Fibroblast of lung (primary cell): ENCODE measurements around the gene APRT.

Experiments used
- CTCF ChIP-seq, 2 donors: IDR thresholded peaks in 1 of 2; conservative IDR thresholded peaks in 1 of 2; 1 replicate in 1 of 2; 2 replicates in 1 of 2; pipeline ENCODE4 v1.5.1; 2011 to 2012; ENCODE audit warnings: low read length in 2 of 2, control low read depth in 1 of 2, inconsistent platforms in 1 of 2, low read depth in 1 of 2, mild to moderate bottlenecking in 1 of 2
- EZH2 ChIP-seq: IDR thresholded peaks from 2 replicates; pipeline ENCODE4 v1.5.1; 2012; ENCODE audit warnings: low read length, control low read depth, mild to moderate bottlenecking; ENCODE audit errors: missing control alignments

GRCh38 chr16:88809676-88810165 lies 2.0 kb downstream of the APRT start:
- TF ChIP-seq CTCF (conservative IDR thresholded peaks at IDR 0.05 in 1 of 2, IDR thresholded peaks at IDR 0.05 in 1 of 2; ENCODE audit: low read depth in 1 of 2, low read length in 2 of 2) (no peak), EZH2 (no peak)
